HEK293 (cell line): ENCODE data around the gene DUOX1.

Experiments
- CTCF ChIP-seq: fragments of 450-650 bp; formaldehyde crosslinking; IDR thresholded peaks from 2 replicates; pipeline ENCODE4 v1.5.1; 2016; ENCODE audit warnings: missing biosample characterization, missing genetic modification characterization
- GFI1B ChIP-seq: fragments of 450-650 bp; formaldehyde crosslinking; IDR thresholded peaks from 2 replicates; pipeline ENCODE4 v1.5.1; 2016; ENCODE audit warnings: missing biosample characterization, missing genetic modification characterization
- ZBTB49 ChIP-seq: fragments of 450-650 bp; formaldehyde crosslinking; IDR thresholded peaks from 2 replicates; pipeline ENCODE4 v1.5.1; 2016; ENCODE audit warnings: missing biosample characterization, missing genetic modification characterization, low read depth
- ZFP37 ChIP-seq: fragments of 450-650 bp; formaldehyde crosslinking; IDR thresholded peaks from 2 replicates; pipeline ENCODE4 v1.5.1; 2016; ENCODE audit warnings: missing biosample characterization, missing genetic modification characterization
- ZNF184 ChIP-seq: fragments of 450-650 bp; IDR thresholded peaks from 2 replicates; pipeline ENCODE4 v1.5.1; 2018; ENCODE audit warnings: missing biosample characterization, mild to moderate bottlenecking, missing genetic modification characterization
- ZNF248 ChIP-seq: fragments of 450-650 bp; formaldehyde crosslinking; IDR thresholded peaks from 2 replicates; pipeline ENCODE4 v1.5.1; 2017; ENCODE audit warnings: missing biosample characterization, missing genetic modification characterization
- ZNF423 ChIP-seq: fragments of 450-650 bp; formaldehyde crosslinking; IDR thresholded peaks from 2 replicates; pipeline ENCODE4 v1.5.1; 2016; ENCODE audit warnings: missing biosample characterization, missing genetic modification characterization
- ZNF473 ChIP-seq: fragments of 450-650 bp; formaldehyde crosslinking; IDR thresholded peaks from 2 replicates; pipeline ENCODE4 v1.5.1; 2017; ENCODE audit warnings: missing biosample characterization, missing genetic modification characterization
- ZNF518A ChIP-seq: fragments of 450-650 bp; formaldehyde crosslinking; conservative IDR thresholded peaks from 2 replicates; pipeline ENCODE4 v1.5.1; 2016; ENCODE audit warnings: low read depth, missing biosample characterization, missing genetic modification characterization
- ZNF600 ChIP-seq: fragments of 450-650 bp; formaldehyde crosslinking; IDR thresholded peaks from 2 replicates; pipeline ENCODE4 v1.5.1; 2016; ENCODE audit warnings: missing biosample characterization, missing genetic modification characterization
- ZNF621 ChIP-seq: fragments of 450-650 bp; formaldehyde crosslinking; IDR thresholded peaks from 2 replicates; pipeline ENCODE4 v1.5.1; 2017; ENCODE audit warnings: missing biosample characterization, missing genetic modification characterization
- ZNF623 ChIP-seq: fragments of 450-650 bp; formaldehyde crosslinking; IDR thresholded peaks from 2 replicates; pipeline ENCODE4 v1.5.1; 2016; ENCODE audit warnings: missing biosample characterization, missing genetic modification characterization
- ZNF747 ChIP-seq: fragments of 450-650 bp; formaldehyde crosslinking; IDR thresholded peaks from 2 replicates; pipeline ENCODE4 v1.5.1; 2016; ENCODE audit warnings: missing biosample characterization, missing genetic modification characterization

- TF ChIP-seq CTCF (tag by site-specific recombination) (no peak), ZFP37 (no peak), ZNF747 (no peak), ZNF518A (tag by site-specific recombination) (no peak), ZNF423 (no peak), ZNF623 (tag by site-specific recombination) (no peak), ZNF248 (no peak), ZNF473 (tag by site-specific recombination) (no peak), GFI1B (tag by site-specific recombination) (no peak), ZNF621 (tag by site-specific recombination) (no peak), ZNF600 (tag by site-specific recombination) (no peak), ZBTB49 (tag by site-specific recombination) (no peak), ZNF184 (no peak)
These were observed 38.5 kb downstream of the DUOX1 start for GRCh38 chr15:45168286-45168685.
